Upper lobe of right lung (tissue), 1 donor: Measurements from ENCODE around the gene TMEM200A. TPM values are rescaled to one million over a fixed set of nuclear protein-coding genes. Genes with fewer than 3 reads are reported as not detected.

ENCODE experiments used
- ATAC-seq: fragments of 200-7000 bp; cut with Tn5 transposase; one replicate; pipeline ENCODE4 v1.9.1; 2020; ENCODE audit warnings: mild to moderate bottlenecking, moderate library complexity
- DNase-seq: peaks from one replicate; pipeline ENCODE4 v3.0.0-alpha.2; 2020
- H3K27ac ChIP-seq: fragments of 200-600 bp; one replicate; pipeline ENCODE4 v1.8.0; 2022
- H3K27me3 ChIP-seq: fragments of 200-600 bp; one replicate; pipeline ENCODE4 v1.8.0; 2022; ENCODE audit warnings: mild to moderate bottlenecking
- H3K36me3 ChIP-seq: fragments of 200-600 bp; one replicate; pipeline ENCODE4 v1.8.0; 2022
- H3K4me1 ChIP-seq: fragments of 200-600 bp; one replicate; pipeline ENCODE4 v1.8.0; 2022
- H3K4me3 ChIP-seq: fragments of 200-600 bp; one replicate; pipeline ENCODE4 v1.8.0; 2022; ENCODE audit warnings: mild to moderate bottlenecking
- H3K9me3 ChIP-seq: fragments of 200-600 bp; one replicate; pipeline ENCODE4 v1.8.0; 2022
- CTCF ChIP-seq: fragments of 200-600 bp; IDR thresholded peaks from one replicate; pipeline ENCODE4 v1.8.0; 2022; ENCODE audit warnings: antibody characterized with exemption
- intact Hi-C: fragments of 100-400 bp; cut with DNase I; formaldehyde crosslinking; loops from one replicate; pipeline ENCODE4 v1.11.0; 2022
- total RNA-seq: library from RNA; stranded (reverse); fragmentation: NEBNext Ultra II Directional; extraction: Animal tissue kit (Norgen Biotek cat#: 25700); gene quantifications from one replicate; pipeline ENCODE4 v1.2.1, GENCODE V29; 2021
- donor health status: DM: no; HTN: yes; CAD: no; lungs with severe emphysema.

The TMEM200A gene
- total RNA-seq, 1 donor from 2014 or later, result 5.9 TPM

GRCh38 chr6:130369831-130370230, 4.0 kb downstream of the TMEM200A start:
- no peak overlapping the region for H3K4me3 ChIP-seq
- H3K27me3 ChIP-seq, result peaks cover 9% of the 10 kb centered on the region
- H3K4me1 ChIP-seq, result peaks cover 4% of the 10 kb centered on the region
- DNase-seq (no peak), ATAC-seq (no peak)
- no peaks in the 10 kb centered on the region for H3K9me3 ChIP-seq
- no peak overlapping the region for H3K27ac ChIP-seq
- TF ChIP-seq CTCF, result no peak
- H3K36me3 ChIP-seq, result no peaks in the 10 kb centered on the region
- intact Hi-C loops, result no loop called here

DNA sequence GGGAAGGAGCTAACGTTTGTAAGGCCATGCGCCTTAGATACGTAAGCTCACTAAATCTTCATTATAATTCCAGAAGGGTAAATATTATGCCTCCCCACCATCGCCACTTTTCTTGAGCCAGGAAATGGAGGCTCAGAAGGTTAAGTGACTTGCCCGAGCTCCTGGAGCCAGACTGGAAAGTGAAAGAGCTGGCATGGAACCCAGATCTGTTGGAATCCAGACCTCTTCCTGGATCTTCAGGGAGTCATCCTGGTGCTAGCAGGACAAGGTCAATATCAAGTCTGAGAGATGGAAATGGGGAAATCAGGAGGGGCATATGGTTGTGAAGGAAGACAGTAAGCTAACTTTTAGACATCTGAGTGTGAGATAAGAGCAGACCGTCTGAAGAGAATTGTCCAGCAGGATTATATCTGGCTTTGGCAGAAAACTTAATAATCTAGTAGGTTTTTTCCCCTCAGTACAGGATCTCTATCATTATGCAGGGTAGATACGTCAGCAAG, 6.2 kb downstream of the TMEM200A start:
- H3K27ac ChIP-seq, result no peak overlapping the region

GRCh38 chr6:130372786-130373185, 7.0 kb downstream of the TMEM200A start:
- Histone ChIP-seq H3K36me3 (no peaks in the 10 kb centered on the region), H3K4me3 (no peak overlapping the region), H3K27ac (no peak overlapping the region), H3K4me1 (no peaks in the 10 kb centered on the region), H3K9me3 (no peaks in the 10 kb centered on the region), H3K27me3 (no peaks in the 10 kb centered on the region)
- intact Hi-C loops, result no loop called here
- DNase-seq, result no peak
- TF ChIP-seq CTCF, result no peak
- no peak for ATAC-seq

More for the DNA sequence above, 6.2 kb downstream of the TMEM200A start:
- intact Hi-C loops, result no loop called here
- no peak overlapping the region for H3K4me3 ChIP-seq
- no peak for DNase-seq
- no peaks in the 10 kb centered on the region for H3K27me3 ChIP-seq
- H3K4me1 ChIP-seq, result no peaks in the 10 kb centered on the region
- TF ChIP-seq CTCF, result no peak
- ATAC-seq, result no peak
- H3K36me3 ChIP-seq, result no peaks in the 10 kb centered on the region
- no peaks in the 10 kb centered on the region for H3K9me3 ChIP-seq

DNA sequence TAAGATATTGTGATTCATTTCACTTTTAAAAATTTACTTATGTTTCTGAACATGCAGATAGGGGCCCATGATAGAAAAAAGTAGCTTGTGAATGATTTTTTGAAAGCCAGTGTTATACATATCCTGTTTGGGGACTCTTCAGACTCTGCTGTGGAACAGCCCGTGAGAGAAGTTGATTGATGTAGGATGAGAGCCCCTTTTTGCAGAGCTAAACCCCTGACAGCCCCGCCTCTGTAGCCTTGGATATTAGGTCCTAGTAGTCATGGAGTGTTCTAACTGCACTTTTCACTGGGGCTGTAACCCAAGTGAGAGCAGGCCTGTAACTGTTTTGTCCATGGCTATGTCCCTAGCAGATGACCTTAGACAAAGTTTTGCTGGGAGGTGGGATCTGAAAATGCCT, 8.2 kb downstream of the TMEM200A start:
- no peaks in the 10 kb centered on the region for H3K4me1 ChIP-seq
- no peaks in the 10 kb centered on the region for H3K36me3 ChIP-seq
- H3K27ac ChIP-seq, result no peak overlapping the region
- no peak overlapping the region for H3K4me3 ChIP-seq
- H3K9me3 ChIP-seq, result no peaks in the 10 kb centered on the region
- ATAC-seq (no peak), DNase-seq (no peak)
- H3K27me3 ChIP-seq, result no peaks in the 10 kb centered on the region
- TF ChIP-seq CTCF, result no peak
- intact Hi-C loops, result no loop called here

DNA sequence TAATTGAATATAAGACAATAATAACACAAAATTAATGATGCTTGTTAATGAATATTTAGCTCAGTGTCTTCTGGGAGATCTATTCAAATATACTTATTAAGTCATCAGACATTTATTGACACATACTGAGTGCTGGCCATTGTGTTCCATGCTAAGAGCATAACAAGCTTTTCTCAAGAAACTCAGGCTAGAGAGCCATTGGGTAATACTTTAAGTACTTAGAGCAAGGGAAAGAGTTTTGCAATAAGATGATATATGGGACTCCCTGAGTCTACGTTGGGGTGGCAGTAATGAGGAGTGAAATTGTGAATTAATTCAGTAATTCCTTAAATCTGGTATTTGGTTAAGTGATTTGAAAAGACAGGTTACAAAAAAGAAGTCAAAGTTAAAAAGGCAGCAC, 11.1 kb downstream of the TMEM200A start:
- H3K4me1 ChIP-seq, result no peaks in the 10 kb centered on the region
- ATAC-seq, result no peak
- no peak overlapping the region for H3K4me3 ChIP-seq
- no peaks in the 10 kb centered on the region for H3K27me3 ChIP-seq
- intact Hi-C loops, result no loop called here
- H3K36me3 ChIP-seq, result no peaks in the 10 kb centered on the region
- TF ChIP-seq CTCF, result no peak
- no peak overlapping the region for H3K27ac ChIP-seq
- DNase-seq, result no peak
- no peaks in the 10 kb centered on the region for H3K9me3 ChIP-seq

GRCh38 chr6:130377371-130377770, 11.6 kb downstream of the TMEM200A start:
- Histone ChIP-seq H3K4me1 (no peaks in the 10 kb centered on the region), H3K27me3 (no peaks in the 10 kb centered on the region), H3K4me3 (no peak overlapping the region), H3K27ac (no peak overlapping the region), H3K36me3 (no peaks in the 10 kb centered on the region), H3K9me3 (no peaks in the 10 kb centered on the region)
- DNase-seq (no peak), ATAC-seq (no peak)
- no peak for TF ChIP-seq CTCF
- intact Hi-C loops, result no loop called here
